HG03108 (cell line): Measurements from ENCODE around the gene ZDHHC22.

Experiments used
- ATAC-seq: cut with Tn5 transposase; IDR thresholded peaks from one replicate; pipeline ENCODE4 v1.9.1; 2021; ENCODE audit warnings: moderate library complexity; ENCODE audit not compliant: unreplicated experiment

The ZDHHC22 gene

DNA sequence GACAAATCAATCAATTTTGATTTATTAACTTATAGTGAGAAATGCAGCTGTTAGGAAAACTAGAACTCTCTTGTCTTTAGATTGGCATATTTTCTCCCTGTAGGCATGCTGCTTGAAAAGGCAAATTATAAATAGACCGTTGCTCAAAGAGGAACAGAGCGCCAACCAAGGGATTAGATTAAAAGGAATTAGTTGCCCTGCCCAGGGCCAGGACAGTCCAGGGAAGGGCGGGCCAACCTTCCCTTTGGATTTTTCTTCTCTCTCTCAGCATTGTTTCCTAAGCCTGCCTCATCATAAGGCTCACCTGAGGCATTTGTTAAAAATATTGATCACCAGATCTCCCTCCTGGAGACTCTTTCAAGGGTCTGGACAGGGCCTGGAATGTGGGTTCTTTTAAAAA, 34.9 kb downstream of the ZDHHC22 start:
- no peak for ATAC-seq

DNA sequence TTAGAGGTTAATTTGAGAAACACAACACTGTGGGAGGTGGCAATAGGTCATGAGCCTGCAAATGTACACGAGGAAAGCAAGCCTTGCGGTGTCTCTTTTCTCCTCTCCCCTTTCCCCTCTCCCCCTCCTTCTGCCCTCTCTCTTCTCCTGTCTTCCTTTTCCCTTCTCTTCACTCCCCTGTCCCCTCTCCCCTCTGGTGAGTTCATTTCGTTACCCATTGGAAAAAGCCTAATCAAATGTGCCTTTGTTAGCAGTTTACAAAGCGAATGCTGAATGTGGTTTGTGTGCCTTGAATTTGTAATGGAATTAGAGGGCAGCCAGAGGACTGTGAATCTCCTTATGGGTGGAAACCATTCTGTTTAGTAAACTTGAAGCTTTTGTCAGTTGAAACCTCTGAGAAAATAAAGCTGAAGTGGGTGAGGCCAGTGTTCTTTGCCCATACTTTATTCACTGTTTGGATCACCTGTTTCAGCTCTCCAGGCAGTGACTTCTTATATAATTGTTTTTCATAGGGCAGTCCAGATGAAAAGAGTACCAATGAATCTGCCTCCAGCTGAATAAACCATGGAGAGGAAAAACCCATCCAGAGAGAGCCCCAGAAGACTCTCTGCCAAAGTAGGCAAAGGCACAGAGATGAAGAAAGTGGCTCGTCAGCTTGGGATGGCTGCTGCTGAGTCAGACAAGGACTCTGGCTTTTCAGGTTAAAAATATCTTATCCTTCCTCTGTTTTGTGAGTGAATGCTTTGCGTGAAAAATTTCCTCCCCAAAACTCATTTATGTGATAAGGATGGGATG, 36.2 kb downstream of the ZDHHC22 start:
- no peak for ATAC-seq

DNA sequence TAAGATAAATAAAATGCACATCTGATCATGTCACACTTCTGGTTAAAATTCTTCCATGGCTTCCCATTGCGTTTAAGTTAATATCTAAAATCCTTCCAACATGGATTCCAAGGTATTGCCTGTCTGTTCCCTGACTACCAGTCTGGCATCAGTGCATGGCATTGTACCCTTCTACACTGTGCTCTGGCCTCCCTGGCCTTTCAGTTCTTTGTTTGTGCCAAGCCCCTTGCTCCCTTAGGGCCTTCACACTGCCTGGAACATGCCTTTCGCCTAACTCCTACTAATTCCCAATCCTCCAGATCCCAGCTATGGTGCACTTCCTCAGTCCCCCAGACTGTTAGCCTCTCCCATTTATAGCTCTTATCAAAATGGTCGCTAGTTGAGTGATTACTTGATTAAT, 37.2 kb downstream of the ZDHHC22 start:
- no peak for ATAC-seq

DNA sequence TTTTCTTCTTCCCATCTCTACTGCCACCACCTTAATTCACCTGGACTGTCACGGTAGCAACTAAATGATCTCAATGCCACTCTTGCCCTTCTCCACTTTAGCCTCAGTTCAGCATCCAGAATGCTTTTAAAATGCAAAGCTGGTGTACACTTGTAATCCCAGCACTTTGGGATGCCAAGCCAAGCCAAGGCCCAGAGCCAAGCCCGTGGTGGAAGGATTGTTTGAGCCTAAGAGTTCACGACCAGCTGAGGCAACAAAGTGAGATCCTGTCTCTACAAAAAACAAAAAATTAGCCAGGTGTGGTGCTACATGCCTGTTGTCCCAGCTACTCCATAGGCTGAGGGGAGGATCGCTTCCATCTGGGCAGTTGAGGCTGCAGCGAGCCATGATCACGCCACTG, 37.6 kb downstream of the ZDHHC22 start:
- no peak for ATAC-seq

DNA sequence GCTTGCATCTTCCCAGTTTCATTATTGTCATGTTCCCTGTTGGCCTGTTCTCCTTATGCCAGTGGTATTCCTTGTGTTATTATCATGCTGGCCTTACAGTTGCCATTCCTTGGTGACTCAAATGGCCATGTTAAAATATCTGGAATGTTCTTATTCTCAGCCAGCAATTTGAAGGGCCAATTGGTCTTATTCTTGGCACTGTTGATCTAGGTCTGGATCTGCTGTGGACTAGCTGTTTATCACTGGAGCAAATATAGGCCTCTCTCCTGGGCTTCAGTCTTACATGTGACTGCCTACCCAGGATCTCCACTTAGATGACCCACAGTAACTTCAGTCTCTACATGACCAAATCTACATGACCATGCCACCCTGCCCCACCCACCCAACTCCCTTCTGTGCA, 38.1 kb downstream of the ZDHHC22 start:
- no peak for ATAC-seq

DNA sequence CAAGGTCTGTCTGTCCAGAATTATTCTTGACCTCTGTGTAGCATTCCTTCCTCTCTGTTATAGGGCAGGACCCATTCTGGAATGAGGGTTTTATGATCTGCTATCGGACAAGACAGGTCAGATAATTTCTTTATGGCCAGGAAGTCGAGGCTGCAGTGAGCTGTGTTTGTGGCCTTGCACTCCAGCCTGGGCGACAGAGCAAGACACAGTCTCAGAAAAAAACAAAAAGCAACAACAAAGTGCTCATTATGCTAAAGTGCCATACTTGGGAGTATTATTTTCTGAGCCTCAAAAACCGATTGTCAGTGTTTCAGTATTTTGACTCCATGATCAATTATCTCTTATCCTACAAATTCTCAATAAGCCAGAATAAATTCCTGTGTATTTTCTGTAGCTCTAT, 39.4 kb downstream of the ZDHHC22 start:
- no peak for ATAC-seq

DNA sequence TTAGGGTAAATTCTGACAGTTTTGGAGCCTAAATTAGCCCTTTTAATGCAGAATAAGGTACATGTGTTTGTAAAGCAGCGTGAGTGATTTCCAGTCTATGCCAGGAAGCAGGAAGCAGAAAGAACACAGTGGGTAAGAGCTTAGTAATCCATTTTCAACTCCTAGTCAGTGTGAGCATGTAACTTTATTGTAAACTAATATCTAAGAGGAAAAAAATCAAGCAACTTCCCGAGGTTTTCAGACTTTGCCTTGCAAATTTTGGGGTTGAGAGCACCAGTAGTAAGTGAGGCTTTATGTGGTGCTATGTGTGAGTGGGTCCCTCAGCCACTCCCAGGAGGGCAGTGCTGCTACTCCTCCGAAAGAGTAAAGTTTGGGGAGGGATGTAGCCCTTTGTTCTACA, 40.6 kb downstream of the ZDHHC22 start:
- ATAC-seq: no peak

DNA sequence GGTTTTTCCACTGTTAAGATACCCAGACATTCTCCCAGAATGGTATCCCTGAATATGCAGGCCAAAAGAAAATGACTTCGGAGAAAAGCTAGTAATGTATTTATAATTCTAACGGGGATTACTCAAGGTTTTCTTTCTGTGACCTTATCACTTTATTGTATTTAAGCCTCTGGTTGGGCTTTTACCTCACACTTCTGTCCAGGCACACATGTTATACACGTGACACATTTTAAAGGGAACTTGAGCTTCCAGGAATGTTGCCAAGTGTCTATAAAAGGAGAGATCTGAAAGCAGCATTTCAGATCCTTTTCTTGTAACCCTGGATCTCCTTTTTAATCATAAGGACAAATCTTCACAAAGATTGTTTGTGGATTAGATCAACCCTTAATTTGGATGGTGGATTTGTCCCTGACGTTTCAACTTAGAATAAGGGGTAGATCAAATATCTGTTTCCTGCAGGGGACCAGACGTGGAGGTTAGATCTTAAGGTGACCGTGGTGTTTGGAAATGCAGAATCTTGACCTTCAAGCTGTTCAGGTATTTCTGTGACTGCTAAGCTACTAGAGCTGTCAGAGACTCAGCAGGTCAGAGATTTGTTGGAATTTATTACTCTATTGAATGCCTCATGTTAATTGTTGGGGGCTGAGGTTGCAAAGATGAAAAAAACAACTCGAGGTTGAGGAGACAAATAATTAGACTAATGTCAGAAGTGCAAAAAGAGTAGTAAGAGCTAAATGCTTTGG, 42.0 kb downstream of the ZDHHC22 start:
- no peak for ATAC-seq

DNA sequence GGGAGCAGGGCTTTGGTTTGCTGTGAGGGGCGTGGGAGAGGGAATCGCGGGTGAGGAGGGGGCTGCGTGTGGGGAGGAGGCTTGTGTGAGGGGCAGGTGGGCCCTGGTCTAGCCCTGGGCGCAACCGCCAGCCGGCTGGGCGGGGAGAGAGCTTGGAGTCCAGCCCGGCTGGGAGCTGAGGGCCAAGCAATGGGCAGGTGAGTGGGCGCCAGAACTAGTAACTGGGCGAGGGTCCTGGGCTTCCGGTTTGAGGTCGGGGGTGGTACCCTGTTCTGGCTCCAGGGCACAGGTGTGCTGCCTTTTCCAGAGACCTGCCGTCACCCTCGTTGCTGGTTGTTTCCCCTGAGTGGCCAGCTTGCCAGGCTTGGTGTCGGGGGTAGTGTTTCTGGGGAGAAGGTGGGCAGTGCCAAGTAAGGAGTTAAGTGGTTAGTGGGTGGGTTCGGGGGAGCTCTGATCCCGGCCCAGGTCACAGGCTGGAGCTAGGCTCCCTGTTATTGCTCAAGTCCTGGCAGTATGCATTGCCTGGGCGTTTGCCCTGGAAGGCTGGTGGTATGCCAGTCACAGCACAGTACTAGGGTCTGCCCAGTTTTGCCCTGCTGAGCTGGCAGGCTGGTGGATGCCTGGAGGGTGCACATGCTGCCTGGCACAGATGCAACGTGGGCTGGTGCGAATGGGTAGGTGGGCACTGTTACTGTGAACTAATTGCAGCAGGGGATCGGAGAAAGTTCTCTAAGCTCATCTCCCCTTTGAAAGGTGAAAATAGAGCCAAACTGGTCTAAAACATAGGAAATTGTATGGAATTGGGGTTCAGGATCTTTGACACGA, 42.9 kb downstream of the ZDHHC22 start:
- ATAC-seq: no peak

DNA sequence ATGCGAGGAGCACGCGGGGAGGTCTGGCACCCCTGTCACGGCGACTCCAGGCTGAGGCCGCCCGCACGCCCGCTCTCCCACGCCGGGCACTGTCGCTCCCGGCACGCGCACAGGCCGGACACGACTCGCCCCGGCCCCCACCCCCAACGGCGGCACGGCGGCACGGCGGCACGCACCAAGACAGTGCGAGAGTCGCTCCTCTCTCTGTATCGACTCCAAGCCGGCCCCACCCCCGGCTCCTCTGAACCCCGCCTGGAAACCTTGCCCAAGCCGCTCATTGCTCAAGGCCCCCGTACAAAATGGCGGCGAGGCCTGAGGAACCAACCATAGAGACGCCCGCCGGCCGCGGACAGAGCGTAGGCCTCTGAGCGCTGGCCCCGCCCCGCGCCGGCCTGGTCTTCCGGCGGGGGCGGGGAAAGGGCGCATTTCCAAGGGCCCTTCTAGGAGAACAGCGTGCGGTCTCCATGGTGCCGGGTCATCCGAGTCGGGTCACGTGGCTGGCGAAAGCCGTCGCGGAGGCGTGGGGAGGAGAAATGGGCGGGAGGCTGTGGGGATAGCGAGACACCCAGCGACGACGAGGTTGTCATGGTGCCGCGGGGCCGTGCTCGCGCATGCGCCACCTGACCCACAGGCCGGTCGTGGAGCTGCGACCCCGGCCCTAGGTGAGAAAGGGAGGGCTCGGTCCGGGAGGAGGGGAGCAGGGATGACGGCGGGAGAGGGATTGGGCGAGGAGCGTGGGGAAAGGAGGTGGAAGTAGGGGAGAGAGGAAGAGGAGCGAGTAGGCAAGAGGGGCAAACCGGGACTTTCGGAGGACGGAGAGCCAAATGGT, 43.7 kb downstream of the ZDHHC22 start, which contains the start of gene CIPC:
TSS of gene CIPC (plus strand) at position 559 of the 829 bp plus-strand sequence. CDS start 7,451 bp downstream, outside the sequence.
- ATAC-seq: peak; percentile 85

DNA sequence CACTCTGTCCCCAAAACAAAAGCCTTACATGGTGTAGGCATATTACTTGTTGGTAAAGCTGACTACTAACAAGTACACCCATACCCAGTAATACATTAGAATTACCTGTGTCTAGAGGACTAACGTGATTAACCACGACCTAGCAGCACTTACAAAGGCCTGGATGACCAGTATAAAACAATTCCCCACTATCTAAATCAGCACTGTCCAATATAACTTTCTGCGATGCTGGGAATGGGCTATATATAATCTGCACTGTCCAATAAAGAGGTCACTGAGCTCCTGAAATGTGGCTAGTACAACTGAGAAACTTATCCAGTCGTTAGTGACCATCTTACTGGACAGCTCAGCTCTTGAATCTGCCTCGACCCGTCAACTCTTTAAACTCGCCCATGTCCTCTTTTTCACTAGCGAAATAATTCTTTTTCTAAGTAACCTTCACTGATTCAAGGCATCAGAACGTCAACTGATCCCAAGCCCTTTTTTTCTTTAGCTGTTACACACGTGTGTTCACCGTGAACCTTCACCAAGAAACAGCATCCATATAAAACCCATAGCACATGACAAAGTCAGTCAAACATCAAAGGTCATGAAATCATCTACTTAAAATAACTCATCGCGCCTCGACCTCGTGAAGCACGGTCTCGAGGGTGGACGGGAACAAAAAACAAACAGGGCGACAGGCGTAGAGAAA, 44.4 kb downstream of the ZDHHC22 start:
- no peak for ATAC-seq

DNA sequence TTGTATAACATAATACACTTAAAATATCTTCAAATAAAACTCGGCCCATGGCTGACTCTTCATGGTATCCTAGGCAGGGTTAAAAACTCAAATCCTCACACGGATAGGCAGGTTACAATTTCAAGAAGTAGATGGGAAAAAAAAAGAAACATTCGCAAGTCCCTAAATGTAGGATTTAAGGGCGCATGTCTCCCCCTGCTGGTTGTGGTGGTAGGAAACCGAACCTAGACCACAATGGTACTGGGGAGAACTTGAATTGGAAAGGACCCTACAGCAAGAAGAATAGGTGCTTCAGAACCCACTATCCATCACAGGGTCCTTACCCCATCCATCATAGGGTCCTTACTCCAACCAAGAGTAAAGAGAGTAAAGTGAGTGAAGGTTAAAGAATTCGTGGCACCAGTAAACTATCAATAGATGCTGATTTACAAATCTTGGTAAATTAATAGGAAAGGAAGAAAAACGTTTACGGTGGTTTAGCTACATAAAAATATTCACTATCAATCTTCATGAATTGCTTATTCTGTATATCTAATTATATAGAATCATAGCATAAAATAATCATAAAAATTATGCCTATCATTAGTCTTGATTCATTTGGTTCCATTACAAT, 46.8 kb downstream of the ZDHHC22 start:
- ATAC-seq: no peak

DNA sequence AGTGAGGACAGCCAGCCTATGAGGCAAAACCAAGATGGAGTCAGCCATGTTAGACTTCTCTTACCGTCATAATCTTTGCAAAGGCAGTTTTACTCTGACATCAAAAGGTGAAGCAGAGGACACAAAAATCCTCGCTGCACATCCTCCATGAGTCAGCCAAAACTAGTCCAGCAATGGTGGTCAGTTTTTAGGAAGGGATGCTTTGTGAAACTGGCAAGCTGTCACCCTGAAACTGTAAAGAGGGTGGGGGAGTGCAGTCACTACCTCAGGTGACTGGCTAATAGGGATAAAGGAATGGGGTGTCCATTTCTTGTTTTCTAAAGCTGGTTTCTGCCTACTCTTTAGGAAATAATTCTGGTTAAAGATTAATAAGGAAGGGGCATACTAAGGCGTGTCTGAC, 48.9 kb downstream of the ZDHHC22 start:
- ATAC-seq: no peak

DNA sequence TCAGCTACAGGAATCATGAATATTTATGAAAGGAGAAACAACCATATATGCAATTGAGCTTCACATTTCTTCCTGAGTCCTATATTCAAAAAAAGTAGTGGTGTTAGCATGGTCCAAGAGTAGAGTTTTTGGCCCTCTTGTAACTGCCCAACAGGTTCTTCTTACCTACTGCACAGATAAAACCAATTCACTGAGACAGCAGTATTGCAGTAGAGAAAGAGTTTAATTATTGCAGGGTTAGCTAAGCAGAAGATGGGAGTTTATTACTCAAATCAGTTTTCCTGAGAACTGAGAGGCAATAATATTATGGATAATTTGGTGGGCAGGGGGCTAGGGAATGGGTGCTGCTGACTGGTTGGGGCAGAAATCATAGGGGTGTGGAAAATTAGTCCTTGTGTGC, 50.1 kb downstream of the ZDHHC22 start:
- ATAC-seq: no peak

DNA sequence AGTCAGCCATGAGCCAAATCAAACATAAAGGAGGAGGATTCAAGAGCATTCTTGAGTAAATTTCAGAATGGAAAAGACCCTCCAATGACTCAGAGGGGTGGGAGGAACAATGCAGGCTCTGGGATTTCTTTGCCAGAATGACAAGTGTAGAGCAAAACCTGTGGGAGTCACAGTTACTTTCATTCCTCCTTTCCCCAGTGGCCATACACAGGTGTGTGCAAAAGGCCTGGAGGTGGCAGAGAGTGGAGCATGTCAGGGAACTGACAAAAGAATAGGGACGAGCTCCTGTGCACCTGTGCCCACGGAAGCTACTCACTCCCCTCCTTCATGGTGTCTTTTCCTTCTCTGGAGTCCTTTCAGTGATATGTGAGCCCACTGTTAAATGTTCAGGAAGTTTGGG, 52.9 kb downstream of the ZDHHC22 start:
- no peak for ATAC-seq

DNA sequence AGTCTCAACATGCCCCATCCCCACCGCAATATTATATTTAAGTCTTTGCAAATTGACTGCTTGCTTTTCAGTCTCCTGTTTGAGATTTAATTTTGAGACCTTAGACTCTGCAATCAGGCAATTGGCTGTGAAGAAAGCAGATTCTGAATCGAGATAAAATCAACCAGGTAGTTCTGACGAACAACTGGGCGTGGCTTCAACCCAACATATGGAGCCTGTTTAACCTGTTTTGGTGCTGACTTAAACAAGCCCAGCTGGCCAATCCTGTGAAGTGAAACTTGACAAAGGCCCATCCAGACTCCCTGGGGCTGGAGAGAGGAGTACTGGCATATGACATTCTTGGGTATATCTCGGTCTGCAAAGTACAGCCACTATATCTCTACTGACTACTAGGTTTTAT, 53.4 kb downstream of the ZDHHC22 start:
- no peak for ATAC-seq

DNA sequence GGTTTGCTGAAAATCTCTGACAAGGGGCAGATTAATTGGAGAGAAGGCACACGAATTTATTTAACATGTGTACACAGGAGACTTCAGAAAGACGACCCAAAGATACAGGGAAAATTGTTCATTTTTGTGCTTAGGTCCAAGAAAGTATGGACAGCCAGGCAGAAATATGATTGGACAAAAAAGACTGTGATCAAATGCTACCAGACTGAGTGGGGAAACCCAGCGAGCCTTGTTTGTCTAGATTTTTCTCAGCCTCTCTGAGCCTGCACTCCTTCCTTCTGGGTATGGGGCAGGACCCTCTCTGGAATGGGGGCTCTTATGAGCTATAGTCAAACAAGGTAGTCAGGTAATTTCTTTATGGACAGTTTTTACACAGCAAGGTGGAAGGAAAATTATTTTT, 54.0 kb downstream of the ZDHHC22 start:
- no peak for ATAC-seq

DNA sequence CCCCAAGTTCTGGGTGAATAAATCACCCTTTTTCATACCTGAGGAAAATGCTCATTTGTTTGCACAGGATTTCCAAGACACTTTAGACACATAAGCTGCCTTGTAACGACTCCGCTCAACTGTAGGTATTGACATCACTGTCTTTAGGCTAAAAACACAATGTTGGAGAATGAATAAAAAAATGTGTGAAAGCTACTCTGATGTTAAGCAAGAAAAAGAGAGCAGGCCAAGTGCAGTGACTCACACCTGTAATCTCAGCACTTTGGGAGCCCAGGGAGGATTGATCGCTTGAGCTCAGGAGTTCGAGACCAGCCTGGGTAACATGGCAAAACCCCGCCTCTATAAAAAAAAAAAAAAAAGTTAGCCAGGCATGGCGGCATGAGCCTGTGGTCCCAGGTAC, 54.6 kb downstream of the ZDHHC22 start:
- ATAC-seq: no peak

DNA sequence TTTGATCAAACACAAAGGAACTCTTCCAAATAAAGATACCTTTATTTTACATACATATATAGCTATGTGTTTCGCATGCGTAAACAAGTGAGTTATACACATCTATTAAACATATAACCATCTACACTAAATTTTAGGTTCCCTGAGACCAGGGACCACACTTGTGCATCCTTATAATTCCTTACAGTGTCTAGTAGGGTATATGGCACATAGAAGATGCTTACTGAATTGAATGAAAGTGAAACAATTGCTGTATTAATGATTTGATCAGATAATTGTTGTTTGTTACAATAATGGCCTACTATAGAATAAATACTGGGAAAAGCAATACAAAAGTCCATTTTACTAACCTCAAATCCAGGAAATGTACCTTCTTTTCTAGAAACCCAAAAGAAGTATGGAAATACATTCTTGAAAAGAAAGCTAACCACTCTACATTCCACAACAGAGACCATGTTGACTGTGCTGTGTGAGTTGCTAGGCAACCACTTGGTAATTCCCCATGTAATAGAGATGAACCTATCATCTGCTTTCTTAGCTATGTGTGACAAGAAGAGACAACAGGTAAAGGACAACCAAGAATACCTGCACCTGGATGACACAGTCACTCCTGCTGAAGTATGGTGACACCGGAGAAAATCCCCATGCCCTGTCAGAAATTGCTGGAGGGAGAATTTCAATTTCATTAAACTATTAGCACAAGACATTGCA, 55.4 kb downstream of the ZDHHC22 start:
- no peak for ATAC-seq
